Measurements from ENCODE around the gene NRXN2. TPM values are rescaled to one million over a fixed set of nuclear protein-coding genes. Genes with fewer than 3 reads are reported as not detected.

The NRXN2 gene
- polyA plus RNA-seq, 1 of the 3 experiments (the other 2 are of a cell fraction): 0.15 TPM

GRCh38 chr11:64769283-64769682 lies 46.3 kb upstream of the NRXN2 start (continued):
- TF ChIP-seq, protein P1, sequence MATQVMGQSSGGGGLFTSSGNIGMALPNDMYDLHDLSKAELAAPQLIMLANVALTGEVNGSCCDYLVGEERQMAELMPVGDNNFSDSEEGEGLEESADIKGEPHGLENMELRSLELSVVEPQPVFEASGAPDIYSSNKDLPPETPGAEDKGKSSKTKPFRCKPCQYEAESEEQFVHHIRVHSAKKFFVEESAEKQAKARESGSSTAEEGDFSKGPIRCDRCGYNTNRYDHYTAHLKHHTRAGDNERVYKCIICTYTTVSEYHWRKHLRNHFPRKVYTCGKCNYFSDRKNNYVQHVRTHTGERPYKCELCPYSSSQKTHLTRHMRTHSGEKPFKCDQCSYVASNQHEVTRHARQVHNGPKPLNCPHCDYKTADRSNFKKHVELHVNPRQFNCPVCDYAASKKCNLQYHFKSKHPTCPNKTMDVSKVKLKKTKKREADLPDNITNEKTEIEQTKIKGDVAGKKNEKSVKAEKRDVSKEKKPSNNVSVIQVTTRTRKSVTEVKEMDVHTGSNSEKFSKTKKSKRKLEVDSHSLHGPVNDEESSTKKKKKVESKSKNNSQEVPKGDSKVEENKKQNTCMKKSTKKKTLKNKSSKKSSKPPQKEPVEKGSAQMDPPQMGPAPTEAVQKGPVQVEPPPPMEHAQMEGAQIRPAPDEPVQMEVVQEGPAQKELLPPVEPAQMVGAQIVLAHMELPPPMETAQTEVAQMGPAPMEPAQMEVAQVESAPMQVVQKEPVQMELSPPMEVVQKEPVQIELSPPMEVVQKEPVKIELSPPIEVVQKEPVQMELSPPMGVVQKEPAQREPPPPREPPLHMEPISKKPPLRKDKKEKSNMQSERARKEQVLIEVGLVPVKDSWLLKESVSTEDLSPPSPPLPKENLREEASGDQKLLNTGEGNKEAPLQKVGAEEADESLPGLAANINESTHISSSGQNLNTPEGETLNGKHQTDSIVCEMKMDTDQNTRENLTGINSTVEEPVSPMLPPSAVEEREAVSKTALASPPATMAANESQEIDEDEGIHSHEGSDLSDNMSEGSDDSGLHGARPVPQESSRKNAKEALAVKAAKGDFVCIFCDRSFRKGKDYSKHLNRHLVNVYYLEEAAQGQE (IDR thresholded peaks at IDR 0.05; ENCODE audit: low read depth, low read length): no peak
- TF ChIP-seq FOXJ3 (CRISPR knock-in tag; IDR thresholded peaks at IDR 0.05) (no peak), TCF12 (IDR thresholded peaks at IDR 0.05) (no peak), GABPA (IDR thresholded peaks at IDR 0.05; ENCODE audit: low read depth) (no peak), CTCF (IDR thresholded peaks at IDR 0.05) (no peak), SIN3A (IDR thresholded peaks at IDR 0.05; ENCODE audit: borderline replicate concordance, low read depth, low read length) (no peak), ELF1 (IDR thresholded peaks at IDR 0.05) (no peak)

DNA sequence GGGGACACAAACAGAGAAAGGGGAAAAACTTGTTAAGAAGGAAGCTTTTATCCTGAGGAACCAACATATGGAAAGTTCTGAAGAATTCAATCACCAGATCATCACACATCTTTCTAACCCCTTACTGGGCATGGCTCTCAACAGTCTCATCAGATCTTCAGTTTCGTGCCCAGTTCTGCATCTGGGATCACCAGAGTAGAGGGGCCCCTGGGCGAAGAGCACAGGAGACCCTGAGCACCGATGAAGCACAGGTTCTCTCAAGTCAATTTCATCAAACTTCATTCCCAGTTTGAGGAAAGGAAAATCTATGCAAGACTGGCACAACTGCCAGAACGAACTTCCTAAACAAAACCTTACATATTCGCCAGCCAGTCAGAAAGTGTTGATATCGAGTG lies 45.3 kb upstream of the NRXN2 start:
- no peak overlapping the region for H3K4me2 ChIP-seq
- no peak for DNase-seq
- 90% methylated on average over 5 of the region's 6 CpGs for WGBS (ENCODE audit: low lambda C conversion rate)
- H3K4me1 ChIP-seq (ENCODE audit: control insufficient read depth in 1 of 2, insufficient read depth in 2 of 2, low read depth in 1 of 2, low read length in 1 of 2): peaks cover 6 to 13% of the 10 kb centered on the region in 2 experiments; a peak in 3 of 4 replicates
- H3K27me3 ChIP-seq (ENCODE audit: insufficient read depth): no peaks in the 10 kb centered on the region
- peaks cover 80 to 96% of the 10 kb centered on the region in 2 experiments for H3K36me3 ChIP-seq (replicated peaks in 1 of 2; ENCODE audit: control insufficient read depth in 1 of 2, insufficient read depth in 2 of 2, low read length in 1 of 2)
- no peaks in the 10 kb centered on the region for H3K9me2 ChIP-seq
- H3K9me3 ChIP-seq: no peaks in the 10 kb centered on the region
- no peak overlapping the region for H2AFZ ChIP-seq (ENCODE audit: low read depth)
- H3K27ac ChIP-seq (ENCODE audit: low read depth in 2 of 2, low read length in 1 of 2): no peak overlapping the region
- CTCF ChIA-PET: interaction anchor here (0.6 to 4.4 kb wide), 18 partner anchors 8 to 1061 kb away, joined by 3 to 47 read pairs (median 4); partner anchors contain the start of genes PYGM, RASGRP2 and SF1
- H3K4me3 ChIP-seq (ENCODE audit: low read depth in 2 of 2, low read length in 1 of 2): no peak overlapping the region
- H3K79me2 ChIP-seq (ENCODE audit: insufficient read depth): peaks cover 69% of the 10 kb centered on the region
- H3K9ac ChIP-seq: no peak overlapping the region
- TF ChIP-seq YY1 (IDR thresholded peaks at IDR 0.05; ENCODE audit: low read depth) (no peak), JUND (IDR thresholded peaks at IDR 0.05) (no peak), POLR2AphosphoS5 (IDR thresholded peaks at IDR 0.05; ENCODE audit: low read depth, low read length) (no peak)
- TF ChIP-seq, protein P2, sequence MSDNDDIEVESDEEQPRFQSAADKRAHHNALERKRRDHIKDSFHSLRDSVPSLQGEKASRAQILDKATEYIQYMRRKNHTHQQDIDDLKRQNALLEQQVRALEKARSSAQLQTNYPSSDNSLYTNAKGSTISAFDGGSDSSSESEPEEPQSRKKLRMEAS (IDR thresholded peaks at IDR 0.05; ENCODE audit: low read depth): no peak
- H4K20me1 ChIP-seq (ENCODE audit: insufficient read depth): peaks cover 88% of the 10 kb centered on the region
- H3F3A ChIP-seq (replicated peaks; ENCODE audit: insufficient read depth): peaks cover 51% of the 10 kb centered on the region
- POLR2A ChIA-PET: no interaction called here
